ENCODE measurements around the gene CEP131. TPM values are rescaled to one million over a fixed set of nuclear protein-coding genes. Genes with fewer than 3 reads are reported as not detected.

CEP131 gene
- total and polyA plus RNA-seq, 2 of the 8 experiments (the other 6 are each of a cell fraction or from before 2014, with no cell fraction given) = 5.9 to 23.2 TPM

- TF ChIP-seq E2F6 (IDR thresholded peaks at IDR 0.05) (no peak), SIX5 (IDR thresholded peaks at IDR 0.05; ENCODE audit: low read depth, low read length) (no peak), RFX5 (IDR thresholded peaks at IDR 0.05; ENCODE audit: borderline replicate concordance, low read depth, low read length) (no peak), SP1 (IDR thresholded peaks at IDR 0.05; ENCODE audit: low read depth, low read length) (no peak), MAFK (IDR thresholded peaks at IDR 0.05; ENCODE audit: low read depth, low read length) (no peak)
Measured at GRCh38 chr17:81170727-81171494, 51.9 kb downstream of the CEP131 start (continued).

All from H1 (cell line).